ENCODE measurements around the gene TSPAN31. TPM values are rescaled to one million over a fixed set of nuclear protein-coding genes. Genes with fewer than 3 reads are reported as not detected.
A peak's percentile ranks its signal among the peaks of the same experiment; 100 is the strongest.
"Not testable (repeated sequence)": the region's sequence is repeated elsewhere in the genome, so short reads cannot be mapped to it uniquely, and the experiment has no call there.

Gene TSPAN31
- total and polyA plus RNA-seq, 12 donors = 21.1 to 37.4 (median 28.8) TPM

GRCh38 chr12:57720606-57721595 is 23.9 kb upstream of the TSPAN31 start:
- H3K9me3 ChIP-seq = no peaks in the 10 kb centered on the region
- peaks cover 0 to 3% (median 2%) of the 10 kb centered on the region in 9 donors for H3K4me1 ChIP-seq
- no peak for TF ChIP-seq CTCF (IDR thresholded peaks at IDR 0.05)
- no peak overlapping the region for H3K4me3 ChIP-seq
- DNase-seq (no peak), ATAC-seq (peak in 1 of 8 donors; percentile 10)
- no peak overlapping the region for H3K27ac ChIP-seq
- H3K27me3 ChIP-seq = peaks cover 0 to 13% (median 0%) of the 10 kb centered on the region in 7 donors
- intact Hi-C loops (cut with DNase I) = no loop called here
- H3K36me3 ChIP-seq = peaks cover 0 to 65% (median 52%) of the 10 kb centered on the region in 9 donors
- WGBS, 2 donors = 82 to 85% methylated on average over 11 of the region's 11 CpGs

- DNase-seq; intact Hi-C loops (cut with DNase I): not testable (repeated sequence)
- peaks cover 0 to 64% (median 43%) of the 10 kb centered on the region in 9 donors for H3K36me3 ChIP-seq
Measured at GRCh38 chr12:57721846-57722608, 22.8 kb upstream of the TSPAN31 start.

GRCh38 chr12:57722716-57723629 is 21.9 kb upstream of the TSPAN31 start:
- intact Hi-C loops (cut with DNase I) = no loop called here
- H3K27me3 ChIP-seq = peaks cover 0 to 13% (median 0%) of the 10 kb centered on the region in 7 donors
- no peaks in the 10 kb centered on the region for H3K9me3 ChIP-seq
- TF ChIP-seq CTCF (IDR thresholded peaks at IDR 0.05) = no peak
- no peak overlapping the region for H3K4me3 ChIP-seq
- H3K4me1 ChIP-seq = peaks cover 0 to 22% (median 14%) of the 10 kb centered on the region in 9 donors
- ATAC-seq = no peak
- no peak for DNase-seq
- H3K36me3 ChIP-seq = peaks cover 0 to 64% (median 34%) of the 10 kb centered on the region in 9 donors
- 54 to 60% methylated on average over 11 of the region's 11 CpGs for WGBS, 2 donors
- no peak overlapping the region for H3K27ac ChIP-seq

More at GRCh38 chr12:57721846-57722608, 22.8 kb upstream of the TSPAN31 start:
- 92 to 94% methylated on average over 16 of the region's 16 CpGs for WGBS, 2 donors
- not testable (repeated sequence) for H3K4me3 ChIP-seq, H3K9me3 ChIP-seq, ATAC-seq, H3K27ac ChIP-seq
- H3K4me1 ChIP-seq = peaks cover 0 to 14% (median 10%) of the 10 kb centered on the region in 9 donors
- H3K27me3 ChIP-seq = peaks cover 0 to 13% (median 0%) of the 10 kb centered on the region in 7 donors

- intact Hi-C loops (cut with DNase I) = no loop called here
- Histone ChIP-seq H3K27me3 (peaks cover 0 to 13% (median 0%) of the 10 kb centered on the region in 7 donors), H3K4me3 (no peak overlapping the region), H3K9me3 (no peaks in the 10 kb centered on the region), H3K27ac (no peak overlapping the region), H3K36me3 (peaks cover 0 to 63% (median 27%) of the 10 kb centered on the region in 9 donors), H3K4me1 (peaks cover 0 to 24% (median 14%) of the 10 kb centered on the region in 9 donors)
- WGBS, 2 donors = 71 to 77% methylated on average over 2 of the region's 2 CpGs
- DNase-seq (no peak), ATAC-seq (no peak)
- TF ChIP-seq CTCF (IDR thresholded peaks at IDR 0.05) = no peak
Measured at GRCh38 chr12:57723630-57723962, 21.2 kb upstream of the TSPAN31 start.

Measured in heart right ventricle (tissue), 16 donors.